Measurements from ENCODE around the gene LEPROT. TPM values are rescaled to one million over a fixed set of nuclear protein-coding genes. Genes with fewer than 3 reads are reported as not detected.

The LEPROT gene
- total RNA-seq, 1 experiment from 2014 or later = 56.4 TPM

DNA sequence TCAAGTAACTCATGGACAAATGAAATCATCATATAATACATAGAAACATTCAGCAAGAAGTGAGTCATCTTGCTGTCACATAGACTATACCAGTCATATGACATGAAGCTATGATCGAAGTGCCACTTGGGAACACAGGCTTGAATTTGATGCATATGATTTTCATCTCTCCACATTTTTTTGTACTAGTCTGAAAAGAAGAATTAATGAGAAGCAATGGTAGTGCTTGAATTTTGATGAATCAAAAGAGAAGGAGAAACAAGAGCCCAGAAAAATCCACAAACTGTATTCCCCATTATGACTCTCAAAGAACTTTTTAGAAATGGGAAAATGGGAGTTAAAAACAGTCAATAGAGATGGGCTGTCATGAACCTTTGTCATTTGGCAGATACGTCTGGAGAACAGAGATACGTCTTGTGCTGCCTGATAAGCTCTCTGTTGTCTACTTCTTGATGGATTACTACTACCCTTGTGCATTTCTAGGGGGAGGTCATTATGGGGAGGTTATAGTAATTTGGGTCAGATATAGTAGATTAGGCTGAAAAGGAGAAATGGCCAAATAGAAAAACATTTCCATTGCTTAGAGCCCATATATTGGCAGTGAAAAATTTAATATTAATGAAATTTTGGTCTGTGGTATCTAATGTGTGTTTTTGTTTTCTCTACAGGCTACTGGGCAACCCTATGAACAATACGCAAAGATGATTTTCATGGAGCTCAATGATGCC is 8.0 kb upstream of the LEPROT start:
- no peak for DNase-seq (ENCODE audit: low read depth)

DNA sequence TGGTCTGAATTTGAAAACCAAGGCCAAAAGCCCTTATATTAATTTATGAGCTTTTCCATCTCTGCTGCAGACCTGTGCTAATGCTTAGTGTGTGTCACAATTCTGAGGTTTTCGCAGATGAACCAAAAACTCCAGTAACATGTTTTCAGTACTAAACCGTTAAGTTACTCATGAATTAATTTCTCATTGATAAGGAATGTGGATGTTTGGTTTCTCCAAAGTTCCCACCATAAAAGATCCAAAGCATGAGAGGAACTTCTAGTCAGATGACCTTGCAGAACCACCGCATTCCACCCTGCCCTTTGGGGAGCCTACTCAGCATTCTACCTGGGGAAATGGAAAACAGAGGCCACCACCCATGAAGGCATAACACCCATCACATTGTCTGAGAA is 7.5 kb upstream of the LEPROT start:
- DNase-seq (ENCODE audit: low read depth) = no peak

DNA sequence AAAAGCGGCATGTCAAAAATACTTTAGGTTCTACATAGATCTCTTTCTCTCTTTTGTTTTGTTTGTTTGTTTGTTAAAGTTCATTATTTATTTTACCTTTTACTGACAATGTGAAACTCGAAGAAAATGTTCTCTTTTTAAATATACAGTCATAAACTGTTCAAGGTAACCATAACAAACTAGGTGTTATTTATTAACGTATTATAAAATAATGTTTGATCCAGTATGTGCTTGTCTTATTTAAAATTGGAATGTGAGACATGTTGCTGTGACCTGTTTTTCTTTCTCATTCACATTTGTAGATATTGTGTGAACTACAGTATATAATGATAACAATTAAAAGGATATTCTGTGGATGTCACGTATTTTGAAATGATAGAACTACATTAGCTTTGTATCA is 5.9 kb upstream of the LEPROT start:
- DNase-seq (ENCODE audit: low read depth) = no peak

DNA sequence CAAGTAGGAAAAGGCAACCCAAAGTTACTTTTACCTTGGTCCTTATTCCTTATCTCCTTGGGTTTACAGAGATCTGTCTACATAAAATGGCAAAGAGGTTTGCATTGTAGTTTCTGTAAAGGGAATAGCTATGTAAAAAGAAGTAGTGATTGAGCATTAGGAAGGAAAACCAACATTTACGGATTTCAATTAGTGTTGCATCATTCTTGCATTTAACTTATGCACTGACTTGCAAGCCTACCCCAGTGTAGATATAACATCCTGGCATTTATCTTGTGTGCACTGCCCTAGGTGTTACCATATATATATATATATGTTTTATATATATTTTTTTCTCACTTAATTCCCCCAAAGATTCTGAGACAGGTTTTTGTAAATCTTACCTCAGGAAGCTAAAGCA is 3.7 kb upstream of the LEPROT start:
- DNase-seq (ENCODE audit: low read depth) = no peak

DNA sequence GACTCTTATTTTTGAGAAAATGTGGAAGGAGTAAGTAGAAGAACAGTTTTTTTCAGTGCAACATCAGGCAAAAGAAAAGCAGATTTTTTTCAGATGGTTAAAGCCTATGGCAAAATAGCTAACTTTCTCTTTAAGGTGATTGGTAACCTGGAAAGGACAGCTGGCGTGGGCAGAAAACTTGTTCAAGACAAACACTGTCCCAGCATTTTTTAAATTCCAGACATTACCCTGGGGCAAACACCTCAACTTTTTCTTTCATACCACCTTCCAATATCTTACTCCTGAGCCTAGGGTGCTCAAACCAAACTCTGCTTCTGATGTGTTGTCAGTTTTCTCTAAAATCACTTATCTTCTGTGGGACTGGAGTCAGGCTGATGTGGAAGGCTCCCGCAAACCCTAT is 2.7 kb upstream of the LEPROT start:
- DNase-seq (ENCODE audit: low read depth) = peak; percentile 23

DNA sequence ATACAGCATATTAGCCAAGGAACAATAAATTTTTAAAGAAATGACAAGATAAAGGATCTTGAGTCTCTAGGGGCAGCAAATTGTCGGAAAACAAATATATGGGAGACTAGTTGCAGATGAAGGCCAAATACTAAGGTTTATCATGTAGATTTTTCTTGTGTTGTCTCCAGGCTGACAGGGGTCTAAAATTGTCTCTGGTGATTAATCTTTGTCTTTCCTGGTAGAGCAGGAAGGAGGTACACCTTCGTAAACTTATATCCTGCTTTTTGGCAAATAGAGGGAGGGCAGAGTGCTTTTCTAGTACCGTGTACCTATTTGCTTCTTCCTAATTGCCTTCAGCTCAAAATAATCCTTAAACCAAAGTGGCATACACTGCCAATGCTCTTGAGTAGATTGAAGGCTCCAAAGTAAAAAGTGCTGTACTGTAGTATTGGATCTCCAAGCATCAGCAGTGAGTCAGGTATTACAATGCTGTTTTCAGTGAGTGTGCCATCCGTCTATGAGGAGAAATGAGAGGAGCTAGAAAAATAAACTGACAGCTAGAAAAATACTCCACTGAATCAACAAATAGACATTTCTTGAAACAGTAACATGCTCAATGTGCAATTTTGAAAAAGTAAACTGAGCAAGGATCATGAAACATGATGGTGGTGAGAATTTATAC is 1.8 kb upstream of the LEPROT start:
- DNase-seq (ENCODE audit: low read depth) = no peak

DNA sequence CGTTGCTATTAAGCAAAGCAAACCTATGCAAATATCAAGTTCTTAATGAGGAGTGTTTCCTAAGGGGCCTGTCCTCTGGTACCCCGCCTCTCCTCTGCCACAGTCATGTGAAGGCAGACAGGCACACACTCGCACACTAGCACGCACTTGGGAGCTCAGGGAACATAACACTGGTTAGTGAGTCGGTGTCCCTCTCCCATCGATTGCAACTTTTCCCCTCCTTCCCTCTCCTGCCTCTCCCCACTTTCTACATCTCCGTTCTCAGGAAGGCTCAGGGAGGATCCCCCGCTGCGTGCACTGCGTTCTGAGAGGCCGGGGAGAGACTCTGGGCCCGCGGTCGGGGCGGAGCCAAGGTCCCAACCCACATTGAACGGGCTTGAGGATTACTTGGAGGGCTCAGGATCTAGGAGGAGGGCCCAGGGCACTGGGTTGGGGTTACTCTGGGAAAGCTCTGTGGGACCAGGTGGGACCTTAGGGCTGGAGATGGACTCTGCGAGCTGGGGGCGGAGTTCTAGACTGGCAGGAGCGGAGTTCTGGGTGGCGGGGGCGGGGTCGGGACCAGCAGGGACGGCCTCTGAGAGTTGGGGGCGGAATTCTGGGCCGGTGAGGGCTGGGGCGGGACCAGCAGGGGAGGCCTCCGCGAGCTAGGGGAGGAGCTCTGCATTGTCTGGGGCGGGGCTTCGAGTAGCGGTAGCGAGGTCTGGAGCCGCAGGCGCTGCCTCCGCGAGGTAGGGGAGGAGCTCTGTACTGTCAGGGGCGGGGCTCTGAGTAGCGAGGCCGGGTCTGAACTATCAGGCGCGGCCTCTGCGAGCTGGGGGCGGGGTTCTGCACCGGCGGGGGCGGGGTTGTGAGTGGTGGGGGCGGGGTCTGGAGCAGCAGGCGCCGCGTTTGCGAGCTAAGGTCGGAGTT is 533 bp upstream of the LEPROT start:
- DNase-seq (ENCODE audit: low read depth) = peak; percentile 95

DNA sequence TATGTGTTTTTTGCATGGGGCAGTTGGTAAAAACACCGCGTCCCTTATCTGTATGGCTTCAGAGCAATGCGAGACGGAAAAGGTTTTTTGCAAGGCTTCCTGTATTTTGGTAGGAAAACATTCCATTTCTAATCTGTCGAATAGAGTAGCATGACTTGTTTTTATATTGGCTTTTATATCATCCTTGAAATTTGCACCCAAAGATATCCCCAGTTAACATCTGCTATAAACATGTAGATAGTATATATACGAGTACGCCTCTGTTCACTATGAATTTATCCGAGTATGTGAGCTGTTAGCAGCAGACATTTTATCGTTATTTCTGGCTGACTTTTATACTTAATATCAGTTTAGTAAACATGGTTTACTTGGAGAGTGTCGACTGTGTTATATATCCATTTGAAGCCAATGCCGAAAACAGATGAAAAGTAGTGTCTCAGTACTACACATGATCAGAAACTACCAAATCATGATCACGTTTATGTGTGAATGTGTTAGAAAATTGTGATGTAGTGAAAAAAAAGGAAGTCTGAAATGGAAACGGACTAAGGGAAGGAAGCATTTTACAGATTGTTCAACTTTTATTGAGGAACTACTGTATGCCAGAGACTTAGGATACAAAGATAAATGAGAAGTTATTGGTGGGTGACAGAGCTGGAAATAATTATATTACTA is 1.0 kb downstream of the LEPROT start:
- no peak for DNase-seq (ENCODE audit: low read depth)

DNA sequence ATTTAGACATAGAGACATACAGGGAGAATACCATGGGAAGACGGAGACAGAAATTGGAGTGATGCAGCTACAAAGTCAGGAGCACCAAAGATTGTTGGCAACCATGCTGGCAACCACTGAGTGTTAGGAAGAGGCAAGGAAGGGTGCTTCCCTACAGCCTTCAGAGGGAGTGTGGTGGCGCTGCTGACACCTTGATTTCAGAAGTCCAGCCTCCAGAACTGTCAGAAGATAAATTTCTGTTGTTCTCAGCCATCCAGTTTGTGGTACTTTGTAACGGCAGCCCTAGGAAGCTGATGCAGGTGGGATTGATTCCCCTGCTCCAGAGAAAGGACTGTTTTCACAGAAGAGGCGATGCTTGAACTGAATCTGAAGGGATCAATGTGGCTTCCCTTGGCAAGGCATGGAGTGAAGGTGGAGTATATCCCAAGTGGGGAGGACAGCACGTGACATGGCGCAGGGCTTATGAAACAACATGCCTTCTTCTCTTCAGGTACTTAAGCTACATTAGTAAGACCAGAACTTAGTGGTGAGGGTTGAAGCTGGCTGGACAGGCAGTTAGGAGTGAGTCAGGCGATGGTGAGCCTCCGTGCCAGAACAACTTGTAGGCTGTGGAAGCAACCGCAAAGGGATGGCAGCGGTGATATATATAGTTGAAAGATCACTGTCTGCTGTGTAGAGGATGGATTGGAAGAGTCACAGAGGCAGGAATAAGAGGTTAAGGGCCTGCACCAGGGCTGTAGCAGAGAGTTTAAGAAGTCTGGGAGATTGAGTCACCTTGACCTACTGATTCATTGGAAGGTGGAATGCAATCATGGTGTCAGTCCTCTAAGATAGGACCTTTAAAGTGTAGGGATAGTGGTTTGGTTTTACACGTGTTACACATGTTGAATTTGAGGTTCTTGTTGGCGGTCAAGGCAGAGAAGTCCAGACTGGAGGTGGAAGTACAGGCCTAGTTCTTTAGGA is 2.1 kb downstream of the LEPROT start:
- DNase-seq (ENCODE audit: low read depth) = peak; percentile 67

DNA sequence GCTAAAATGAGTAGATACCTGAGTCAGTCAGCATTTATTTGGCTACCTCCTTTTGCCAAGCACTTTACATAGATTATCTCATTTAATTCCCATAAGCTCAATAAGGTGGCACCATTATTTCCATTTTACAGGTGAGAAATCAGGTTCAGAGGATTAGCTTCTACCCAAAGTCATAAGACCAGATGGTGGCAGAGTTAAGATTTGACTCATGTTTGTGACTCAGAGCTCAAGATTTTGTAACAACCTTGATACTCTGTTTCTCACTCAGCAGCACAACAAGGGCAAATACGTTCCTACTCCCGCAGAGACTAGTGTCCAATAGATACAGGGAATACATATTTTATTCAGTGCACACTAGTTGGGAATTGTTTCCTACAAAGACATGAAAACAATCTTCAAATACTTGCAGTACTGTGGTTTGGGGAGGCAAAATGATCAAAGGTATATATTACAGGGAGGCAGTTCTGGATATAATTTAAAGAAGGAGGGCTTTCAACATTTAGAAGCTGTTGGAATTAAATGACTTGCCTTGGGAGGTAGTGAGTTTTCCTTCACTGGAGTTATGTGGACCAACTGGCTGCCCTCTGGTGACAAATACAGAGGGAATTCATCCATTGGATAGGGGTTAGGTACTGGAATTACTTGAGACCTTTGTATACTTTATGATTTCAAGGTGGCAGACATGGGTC is 3.6 kb downstream of the LEPROT start:
- DNase-seq (ENCODE audit: low read depth) = peak; percentile 80

DNA sequence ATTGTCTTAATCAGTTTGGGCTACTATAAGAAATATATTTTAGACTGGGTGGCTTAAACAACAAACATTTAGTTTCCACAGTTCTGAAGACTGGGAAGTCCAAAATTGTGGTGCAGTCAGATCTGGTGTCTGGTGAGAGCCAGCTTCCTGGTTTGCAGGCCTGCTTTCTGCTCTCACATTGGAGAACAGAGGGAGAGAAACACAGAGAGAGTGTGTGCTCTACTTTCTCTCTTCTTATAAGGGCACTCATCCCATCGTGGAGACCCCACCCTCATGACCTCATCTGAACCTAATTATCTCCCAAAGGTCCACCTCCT is 4.1 kb downstream of the LEPROT start:
- no peak for DNase-seq (ENCODE audit: low read depth)

DNA sequence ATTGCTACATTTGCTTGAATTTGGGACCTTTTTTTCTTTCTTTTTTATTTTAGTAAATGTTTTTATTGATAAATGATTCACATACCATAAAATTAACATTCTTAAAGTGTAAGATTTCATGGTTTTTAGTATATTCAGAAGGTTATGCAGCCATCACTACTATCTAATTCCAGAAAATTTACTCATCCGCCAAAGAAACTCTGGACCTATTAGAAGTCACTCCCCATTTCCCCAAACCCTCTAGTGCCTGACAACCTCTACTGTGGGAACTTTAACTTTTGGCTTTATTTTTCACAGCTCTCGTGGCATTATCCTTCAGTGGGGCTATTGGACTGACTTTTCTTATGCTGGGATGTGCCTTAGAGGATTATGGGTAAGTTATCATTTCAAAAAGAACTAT is 4.5 kb downstream of the LEPROT start:
- no peak for DNase-seq (ENCODE audit: low read depth)

DNA sequence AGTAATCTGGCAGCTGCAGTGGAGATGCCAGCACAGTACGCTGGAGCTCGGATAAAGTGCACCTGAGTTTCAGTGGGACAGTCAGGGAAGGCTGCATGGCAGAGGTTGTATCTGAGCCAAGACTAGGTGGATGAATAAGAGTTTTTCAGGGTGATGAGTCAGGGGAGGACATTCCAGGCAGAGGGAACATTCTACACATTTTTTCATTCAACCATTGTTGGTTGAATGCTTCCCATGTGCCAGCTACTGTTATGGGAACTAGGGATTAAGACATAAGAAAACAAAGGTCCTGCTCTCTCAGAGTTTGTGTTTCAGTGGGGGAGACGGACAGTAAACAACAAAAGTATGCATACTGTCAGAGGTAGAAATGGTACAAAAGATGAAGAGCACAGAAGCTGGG is 5.2 kb downstream of the LEPROT start:
- DNase-seq (ENCODE audit: low read depth) = peak; percentile 84

DNA sequence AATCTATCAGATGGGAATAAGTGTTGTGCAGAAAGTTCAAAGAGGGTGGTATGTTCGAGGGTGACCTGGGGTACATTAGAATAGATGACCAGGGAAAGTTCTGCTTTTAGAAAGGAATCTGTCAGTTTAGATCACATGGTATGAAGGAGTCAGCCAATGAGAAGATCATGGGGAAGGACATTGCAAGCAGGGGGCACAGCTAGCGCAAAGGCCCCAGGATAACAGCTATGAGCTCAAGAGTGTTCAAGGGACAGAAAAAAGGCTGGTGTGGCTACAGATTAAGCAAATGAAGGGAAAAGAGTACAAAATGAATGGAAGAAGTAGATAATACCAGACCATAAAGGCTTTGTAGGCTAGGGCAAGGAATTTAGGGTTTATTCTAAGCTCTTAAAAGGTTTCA is 8.6 kb downstream of the LEPROT start:
- no peak for DNase-seq (ENCODE audit: low read depth)

DNA sequence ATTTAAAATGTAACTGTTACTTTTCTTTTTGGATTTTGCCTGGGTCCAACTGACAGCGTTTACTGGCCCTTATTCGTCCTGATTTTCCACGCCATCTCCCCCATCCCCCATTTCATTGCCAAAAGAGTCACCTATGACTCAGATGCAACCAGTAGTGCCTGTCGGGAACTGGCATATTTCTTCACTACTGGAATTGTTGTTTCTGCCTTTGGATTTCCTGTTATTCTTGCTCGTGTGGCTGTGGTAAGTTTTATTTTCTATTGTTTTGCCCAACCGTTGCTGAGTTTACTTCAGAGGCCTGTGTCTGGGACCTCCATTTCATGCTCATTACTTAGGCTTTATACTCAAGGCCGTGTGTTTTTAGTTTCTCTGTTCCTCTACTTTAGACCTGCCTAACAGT is 9.3 kb downstream of the LEPROT start:
- DNase-seq (ENCODE audit: low read depth) = peak; percentile 84

DNA sequence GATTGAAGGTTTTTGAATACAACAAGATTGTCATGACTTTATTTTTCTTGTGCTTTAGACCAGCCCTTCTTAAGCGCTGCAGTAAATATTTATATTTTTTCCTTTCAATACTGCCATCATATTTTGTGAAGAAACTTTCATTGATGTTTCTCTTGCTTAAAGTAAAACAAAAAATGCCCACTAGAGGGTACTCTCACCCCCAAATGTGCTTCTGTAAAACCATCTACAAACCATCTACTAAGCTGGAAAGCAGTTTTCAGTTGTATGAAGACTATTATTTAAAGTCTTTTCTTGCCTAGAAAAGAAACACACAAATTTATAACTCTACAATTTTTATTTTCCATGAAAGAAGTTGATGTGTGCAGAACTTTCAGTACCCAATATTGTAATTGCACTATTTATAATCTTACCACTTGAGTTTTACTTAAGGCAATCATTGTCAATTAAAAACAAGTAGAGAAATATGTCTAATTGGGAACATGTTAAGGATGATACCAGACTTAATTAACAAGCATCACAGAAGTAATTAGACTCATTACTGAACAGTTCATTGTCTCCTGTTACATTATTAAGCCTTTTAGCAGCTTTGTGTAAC is 10.7 kb downstream of the LEPROT start:
- peak; percentile 49 for DNase-seq (ENCODE audit: low read depth)

DNA sequence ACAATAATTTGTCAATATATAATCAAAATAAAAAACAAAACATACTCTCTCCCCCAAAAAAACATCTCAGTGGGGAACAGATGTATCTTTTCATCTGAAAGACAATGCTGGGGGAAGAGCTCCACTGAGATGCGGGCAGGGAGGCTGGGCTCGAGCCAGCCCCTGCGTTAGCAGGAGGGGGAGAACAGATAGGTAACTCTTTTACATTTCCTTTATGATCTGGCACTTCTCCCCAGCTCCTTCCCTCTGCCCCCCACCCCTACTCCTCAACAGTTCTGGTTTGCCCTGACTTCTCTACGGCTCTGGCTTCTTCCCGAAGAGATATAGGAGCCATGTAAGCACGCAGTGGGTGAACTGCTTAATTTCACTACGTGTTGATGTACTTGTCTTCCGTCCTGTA is 12.4 kb downstream of the LEPROT start:
- DNase-seq (ENCODE audit: low read depth) = no peak

DNA sequence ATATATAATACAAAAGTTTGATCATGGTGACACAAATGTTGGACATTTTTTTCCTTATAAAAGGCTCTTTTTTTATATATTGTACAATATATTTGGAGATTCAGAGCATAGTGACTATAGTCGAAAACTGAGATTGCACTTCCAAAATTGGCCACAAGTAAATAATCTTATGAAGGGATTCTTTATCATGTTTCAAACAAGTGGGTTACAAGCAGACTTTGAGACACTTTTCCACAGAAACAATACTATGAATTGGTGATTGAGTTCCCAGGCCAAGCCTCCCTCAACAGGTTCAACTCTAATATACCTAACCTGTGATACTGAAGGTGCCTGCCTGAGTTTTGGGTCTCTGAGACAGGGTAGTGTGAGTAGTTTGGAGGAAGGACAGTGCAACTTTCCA is 13.8 kb downstream of the LEPROT start:
- no peak for DNase-seq (ENCODE audit: low read depth)

DNA sequence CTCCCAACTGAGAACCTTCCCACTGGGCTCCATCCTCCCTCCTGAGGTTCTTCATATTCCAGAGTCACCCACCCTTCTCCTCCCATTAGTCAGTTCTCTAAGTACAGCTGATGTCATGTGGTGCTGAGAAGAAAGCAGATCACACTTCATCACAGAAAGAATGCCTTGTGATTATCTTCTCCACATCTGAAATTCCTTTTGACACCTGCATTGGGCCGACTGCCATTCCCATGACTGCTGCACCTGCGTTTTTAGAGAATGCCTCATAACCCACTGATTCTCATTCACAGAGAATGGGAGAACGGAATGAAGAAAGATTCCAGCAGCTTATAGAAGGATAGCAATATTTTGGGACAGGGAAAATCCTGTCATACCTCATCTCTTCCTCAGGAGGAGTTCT is 14.3 kb downstream of the LEPROT start:
- DNase-seq (ENCODE audit: low read depth) = no peak

DNA sequence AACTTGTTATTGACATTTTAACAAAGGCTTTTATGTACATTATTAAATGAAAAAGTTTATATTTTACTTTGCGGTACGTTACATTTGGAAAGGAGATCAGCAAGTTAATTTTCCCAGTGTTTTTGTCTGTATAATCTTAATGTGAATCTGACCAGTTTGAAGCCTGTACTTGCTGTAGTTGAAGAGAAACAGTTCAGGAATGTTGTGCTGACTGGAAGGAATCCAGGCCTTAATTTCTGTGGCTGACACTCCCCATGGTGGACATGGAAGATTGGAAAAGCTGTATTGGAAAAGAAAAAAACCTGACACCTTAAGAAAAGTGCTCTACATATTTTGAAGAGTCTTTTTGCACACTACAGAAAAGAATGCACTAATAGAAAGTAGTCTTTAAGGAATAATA is 15.5 kb downstream of the LEPROT start:
- DNase-seq (ENCODE audit: low read depth) = no peak
